K562 (cell line): ENCODE measurements around the gene LIPI. TPM values are rescaled to one million over a fixed set of nuclear protein-coding genes. Genes with fewer than 3 reads are reported as not detected.
"Not testable (repeated sequence)": the region's sequence is repeated elsewhere in the genome, so short reads cannot be mapped to it uniquely, and the experiment has no call there.

Source experiments
- ATAC-seq: fragments of 200-7000 bp; cut with Tn5 transposase; 3 replicates; pipeline ENCODE4 v1.9.1; 2020; ENCODE audit warnings: moderate library complexity
- BruUV-seq: library from RNA; stranded (reverse); fragments of 400-500 nt; replicated peaks from 2 replicates; lab custom pipeline; 2021; lab: Mats Ljungman, UMichigan
- CTCF ChIA-PET: fragments of 300-600 bp; formaldehyde crosslinking; extraction: SDS; loops from one replicate; lab custom pipeline; 2021; ENCODE audit warnings: low intra/inter-chr PET ratio; lab: Yijun Ruan, JAX
- POLR2A ChIA-PET: fragments of 300-600, 350-650 bp; sonication (Branson Sonifier 250); formaldehyde crosslinking; extraction: SDS; loops from one replicate; lab custom pipeline; 2021; ENCODE audit warnings: antibody characterized with exemption, inconsistent platforms; lab: Yijun Ruan, JAX
- DNase-seq, 4 experiments: peaks; one replicate each; pipeline versions ENCODE4 v3.0.0 to v3.0.0-alpha.2; 2011 to 2018; ENCODE audit warnings: low spot score in 3 of 4, mixed read lengths in 3 of 4; ENCODE audit errors: extremely low read depth in 1 of 4
- FAIRE-seq: peaks from 2 replicates; lab custom pipeline; 2011; peaks lifted over from hg19 to GRCh38; lab: Jason Lieb, UNC
- H2AFZ ChIP-seq: 2 replicates; pipeline ENCODE4 v1.6.0; 2011; ENCODE audit warnings: low read depth, low read length, control low read depth, inconsistent platforms
- H3K27ac ChIP-seq: fragments of 200-600 bp; 3 replicates; pipeline ENCODE4 v1.8.0; 2011; ENCODE audit warnings: low read depth, mild to moderate bottlenecking, control low read depth, inconsistent platforms, low read length, moderate library complexity, mixed read lengths; ENCODE audit errors: extremely low read depth
- H3K27me3 ChIP-seq, 2 experiments: fragments of 300-600 bp in 1 of 2; 2 replicates in 1 of 2; 3 replicates in 1 of 2; pipeline versions ENCODE4 v1.6.0 to v1.8.0; 2011; ENCODE audit warnings: inconsistent platforms in 2 of 2, low read length in 2 of 2, mild to moderate bottlenecking in 1 of 2, mixed read lengths in 1 of 2, moderate library complexity in 1 of 2; ENCODE audit not compliant: control insufficient read depth in 2 of 2, insufficient read depth in 2 of 2
- H3K36me3 ChIP-seq: fragments of 300-600 bp; 3 replicates; pipeline ENCODE4 v1.8.0; 2011; ENCODE audit warnings: mild to moderate bottlenecking, low read length, inconsistent platforms; ENCODE audit not compliant: control insufficient read depth, insufficient read depth
- H3K4me1 ChIP-seq, 2 experiments: fragments of 200-600 bp in 1 of 2; replicated peaks in 1 of 2; 2 replicates in 1 of 2; 3 replicates in 1 of 2; pipeline versions ENCODE4 v1.5.1 to v1.8.0; 2011; ENCODE audit warnings: inconsistent platforms in 2 of 2, low read length in 2 of 2, mild to moderate bottlenecking in 1 of 2, mixed read lengths in 1 of 2, moderate library complexity in 1 of 2; ENCODE audit not compliant: control insufficient read depth in 2 of 2, insufficient read depth in 2 of 2
- H3K4me2 ChIP-seq: 2 replicates; pipeline ENCODE4 v1.6.1; 2011; ENCODE audit warnings: low read length, control low read depth, inconsistent platforms, mixed read lengths; ENCODE audit not compliant: insufficient read depth
- H3K4me3 ChIP-seq: fragments of 200-600 bp; sonication (generic), shearing (Covaris generic); 2 replicates; pipeline ENCODE4 v1.5.1; 2016; ENCODE audit warnings: control low read depth, inconsistent platforms
- H3K79me2 ChIP-seq: fragments of 200-600 bp; 3 replicates; pipeline ENCODE4 v1.8.0; 2011; ENCODE audit warnings: low read length, inconsistent platforms; ENCODE audit not compliant: control insufficient read depth, insufficient read depth
- H3K9ac ChIP-seq, 2 experiments: 2 replicates each; pipeline versions ENCODE4 v1.6.0 to v1.6.1; 2011; ENCODE audit warnings: low read depth in 2 of 2, low read length in 2 of 2, control low read depth in 1 of 2, inconsistent platforms in 1 of 2, mild to moderate bottlenecking in 1 of 2, mixed read lengths in 1 of 2; ENCODE audit not compliant: insufficient read depth in 1 of 2
- H3K9me1 ChIP-seq: one replicate; pipeline ENCODE4 v1.6.0; 2011; ENCODE audit warnings: inconsistent platforms, mild to moderate bottlenecking, low read length, moderate library complexity; ENCODE audit not compliant: control insufficient read depth, insufficient read depth
- H3K9me3 ChIP-seq: replicated peaks from 2 replicates; pipeline ENCODE4 v1.5.1; 2011; ENCODE audit warnings: low read depth, low read length, inconsistent platforms; ENCODE audit not compliant: control insufficient read depth, insufficient read depth
- H4K20me1 ChIP-seq: replicated peaks from 2 replicates; pipeline ENCODE4 v1.6.1; 2011; ENCODE audit warnings: low read length, inconsistent platforms, mixed read lengths; ENCODE audit not compliant: control insufficient read depth, insufficient read depth
- C11orf30 ChIP-seq: fragments of 450-650 bp; IDR thresholded peaks from 2 replicates; pipeline ENCODE4 v1.6.1; 2016; ENCODE audit warnings: low read depth, mild to moderate bottlenecking
- FOXA3 ChIP-seq, 2 experiments: fragments of 450-650 bp in 1 of 2; sonication (generic) in 1 of 2; formaldehyde crosslinking; IDR thresholded peaks in 1 of 2; conservative IDR thresholded peaks in 1 of 2; 2 replicates each; pipeline versions ENCODE4 v1.4.0 to v1.8.0; 2020 to 2022; ENCODE audit warnings: mild to moderate bottlenecking in 2 of 2, missing genetic modification reagents in 1 of 2
- MAFF ChIP-seq: IDR thresholded peaks from 2 replicates; pipeline ENCODE4 v1.6.1; 2012; ENCODE audit warnings: low read length, improper control_type of control experiment
- MAFG ChIP-seq: fragments of 450-650 bp; conservative IDR thresholded peaks from 2 replicates; pipeline ENCODE4 v1.6.1; 2016; ENCODE audit warnings: missing genetic modification characterization, missing compliant biosample characterization
- MAFK ChIP-seq: IDR thresholded peaks from 2 replicates; pipeline ENCODE4 v1.6.1; 2011; ENCODE audit warnings: low read length, improper control_type of control experiment
- NR4A1 ChIP-seq, 2 experiments: fragments of 250-450 bp in 1 of 2; fragments of 450-650 bp in 1 of 2; sonication (Bioruptor Pico) in 1 of 2; IDR thresholded peaks; 2 replicates each; pipeline versions ENCODE4 v1.4.0 to v1.6.1; 2016 to 2020; ENCODE audit warnings: mild to moderate bottlenecking in 2 of 2, missing compliant biosample characterization in 1 of 2, missing genetic modification characterization in 1 of 2, moderate library complexity in 1 of 2
- THRAP3 ChIP-seq: fragments of 450-650 bp; IDR thresholded peaks from 2 replicates; pipeline ENCODE4 v1.6.1; 2016; ENCODE audit warnings: mild to moderate bottlenecking, inconsistent platforms, borderline replicate concordance
- ZNF316 ChIP-seq: fragments of 450-650 bp; IDR thresholded peaks from 2 replicates; pipeline ENCODE4 v1.6.1; 2016
- WGBS: fragments of 100-300 bp; shearing (Covaris generic); methylation state at CpG from one replicate; pipeline ENCODE4 v1.1.6; 2016; ENCODE audit warnings: low coverage, mixed read lengths; ENCODE audit not compliant: insufficient coverage; ENCODE audit errors: missing lambda C conversion rate; 5-methylcytosine and 5-hydroxymethylcytosine counted together
- in situ Hi-C: fragments of 300-500 bp; cut with MboI; formaldehyde crosslinking; loops from 4 replicates; pipeline ENCODE4 v1.15.0; 2018; ENCODE audit warnings: inconsistent platforms, mixed read lengths
- intact Hi-C: fragments of 100-400 bp; cut with micrococcal nuclease; formaldehyde crosslinking; loops from 2 replicates; pipeline ENCODE4 v1.14.2; 2022
- polyA plus RNA-seq, 8 experiments: library from polyadenylated mRNA; depleted of rRNA in 4 of 8; stranded (reverse) in 5 of 8; unstranded in 3 of 8; fragments of >200 nt; fragmentation: Nextera tagmentation in 2 of 8; fragmentation: Illumina TruSeq in 1 of 8; extraction: Ambion mirVana in 2 of 8; extraction: Trizol in 1 of 8; gene quantifications; 2 replicates each; pipeline versions ENCODE4 v1.2.1 to v1.2.3, GENCODE V29; 2011 to 2014; ENCODE audit warnings: inconsistent platforms in 1 of 8, missing spikeins in 1 of 8
- total RNA-seq, 7 experiments: library from RNA; depleted of rRNA in 6 of 7; stranded (reverse); fragments of >200 nt in 6 of 7; fragmentation: Illumina TruSeq in 2 of 7; extraction: Trizol in 2 of 7; gene quantifications; 2 replicates each; pipeline versions ENCODE4 v1.2.1 to v1.2.3, GENCODE V29; 2011 to 2021; ENCODE audit warnings: low replicate concordance in 1 of 7

LIPI gene
- total and polyA plus RNA-seq, 9 of the 15 experiments (the other 6 are each of a cell fraction or from before 2014, with no cell fraction given): not detected

DNA sequence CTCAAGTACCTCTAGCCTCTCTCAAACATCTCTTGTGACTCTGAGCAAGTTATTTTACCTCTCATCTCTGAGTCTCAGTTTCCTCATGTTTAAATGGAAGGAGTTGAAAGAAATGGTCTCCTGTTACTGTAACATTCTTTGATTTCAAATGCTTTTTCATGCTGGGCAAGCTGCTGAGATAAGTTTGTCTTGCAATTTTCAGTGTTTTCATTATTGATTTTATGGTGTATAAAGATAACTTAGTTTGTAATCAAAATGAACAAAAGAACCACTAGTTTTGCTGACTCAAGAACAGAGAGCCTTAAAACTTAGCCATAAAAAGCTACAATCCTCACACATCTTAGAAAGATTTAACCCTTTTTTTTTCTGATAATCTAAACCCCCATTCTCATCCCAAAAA, 4.5 kb downstream of the LIPI start (continued):
- TF ChIP-seq NR4A1 (CRISPR knock-in tag; IDR thresholded peaks at IDR 0.05) (no peak), NR4A1 (tag; IDR thresholded peaks at IDR 0.05) (no peak), THRAP3 (no peak)

- FAIRE-seq, intact Hi-C loops, DNase-seq, H3K27me3 ChIP-seq, ATAC-seq, in situ Hi-C loops, H4K20me1 ChIP-seq, H3K79me2 ChIP-seq, H3K36me3 ChIP-seq, H3K9me3 ChIP-seq, CTCF ChIA-PET, POLR2A ChIA-PET, H3K4me1 ChIP-seq, H3K27ac ChIP-seq, H3K9me1 ChIP-seq, H3K9ac ChIP-seq, H3K4me3 ChIP-seq, BruUV-seq: not testable (repeated sequence)
- peak overlapping the region; percentile 18; the same call in 1 of the 2 replicates for H3K4me2 ChIP-seq
- H2AFZ ChIP-seq: peak overlapping the region; percentile 59; the same call in 1 of the 2 replicates
- TF ChIP-seq MAFG (tag) (peak; percentile 80), MAFK (peak; percentile 41; the same call in 1 of the 2 replicates), MAFF (peak; percentile 77), ZNF316 (peak; percentile 86), C11orf30 (peak; percentile 79), FOXA3 (CRISPR knock-in tag; conservative IDR thresholded peaks at IDR 0.05 in 1 of 2, IDR thresholded peaks at IDR 0.05 in 1 of 2) (peak in 1 of 2 experiments; percentile 33; a peak in 1 of 4 replicates)
- WGBS: 0% methylated on average over 14 of the region's 16 CpGs
Measured at GRCh38 chr21:14166463-14167223, 44.1 kb downstream of the LIPI start.
